GM12801 (cell line): Measurements from ENCODE around the gene FBF1.

Experiments used
- CTCF ChIP-seq: IDR thresholded peaks from one replicate; pipeline ENCODE4 v1.5.1; 2011; ENCODE audit warnings: control low read depth; ENCODE audit not compliant: insufficient read length; ENCODE audit errors: extremely low read depth

FBF1 gene

DNA sequence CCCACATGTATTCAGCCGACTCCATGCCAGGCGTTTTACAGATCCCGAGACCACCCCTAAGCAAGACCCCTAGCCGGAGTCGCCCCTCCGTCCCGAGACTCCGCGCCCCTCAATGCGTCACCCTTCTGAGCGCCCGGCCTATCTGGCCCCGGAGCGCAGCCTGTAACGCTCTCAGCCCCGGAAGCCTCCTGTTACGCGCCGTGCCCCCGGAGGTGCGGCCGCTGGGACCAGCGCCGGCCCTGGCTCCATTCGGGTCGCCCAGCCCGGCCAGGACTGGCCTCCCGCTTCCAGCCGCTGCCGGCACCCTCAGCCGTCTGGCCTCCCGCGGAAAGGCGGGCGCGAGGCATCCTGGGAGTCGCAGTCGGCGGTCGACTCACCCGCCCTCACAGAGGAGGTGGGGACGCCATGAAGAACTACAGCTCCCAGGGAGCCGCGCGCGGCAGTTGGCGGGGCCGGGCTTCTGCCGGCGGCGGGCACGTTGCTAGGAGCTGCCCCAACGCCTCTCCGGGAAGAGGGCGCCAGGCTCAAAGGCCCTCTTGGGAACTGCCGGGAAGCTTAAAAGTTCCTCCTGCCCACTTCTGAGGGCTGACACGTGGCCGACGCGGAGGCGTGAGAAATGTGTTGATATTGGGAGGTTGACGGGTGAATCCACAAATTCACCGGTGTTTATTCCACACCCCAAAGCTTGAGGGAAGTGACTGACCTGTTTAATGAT lies at the start of gene FBF1:
Gene FBF1 (minus strand): TSS at position 316 of the 715 bp plus-strand sequence. CDS start 2,893 bp downstream, outside the sequence.
- TF ChIP-seq CTCF, result no peak

- TF ChIP-seq CTCF, result no peak
Measured at GRCh38 chr17:75987041-75987440, 46.2 kb upstream of the FBF1 start.

DNA sequence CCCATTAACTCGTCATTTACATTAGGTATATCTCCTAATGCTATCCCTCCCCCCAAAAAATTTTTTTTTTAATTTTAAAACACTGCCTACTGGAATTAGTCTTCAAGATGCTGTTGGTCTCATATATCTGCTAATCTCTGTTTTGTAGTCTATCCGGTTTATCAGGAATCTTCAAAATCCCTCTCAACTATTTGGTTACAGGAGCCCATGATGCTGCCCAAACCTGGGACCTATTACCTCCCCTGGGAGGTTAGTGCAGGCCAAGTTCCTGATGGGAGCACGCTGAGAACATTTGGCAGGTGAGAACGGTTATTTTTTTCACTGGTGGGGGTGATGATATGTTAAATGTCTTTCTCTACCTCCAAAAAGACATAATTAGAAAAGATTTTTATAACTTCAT lies 45.1 kb upstream of the FBF1 start:
- no peak for TF ChIP-seq CTCF

- no peak for TF ChIP-seq CTCF
Measured at GRCh38 chr17:75983501-75984181, 42.8 kb upstream of the FBF1 start.

- no peak for TF ChIP-seq CTCF
Measured at GRCh38 chr17:75981019-75981615, 40.3 kb upstream of the FBF1 start.

DNA sequence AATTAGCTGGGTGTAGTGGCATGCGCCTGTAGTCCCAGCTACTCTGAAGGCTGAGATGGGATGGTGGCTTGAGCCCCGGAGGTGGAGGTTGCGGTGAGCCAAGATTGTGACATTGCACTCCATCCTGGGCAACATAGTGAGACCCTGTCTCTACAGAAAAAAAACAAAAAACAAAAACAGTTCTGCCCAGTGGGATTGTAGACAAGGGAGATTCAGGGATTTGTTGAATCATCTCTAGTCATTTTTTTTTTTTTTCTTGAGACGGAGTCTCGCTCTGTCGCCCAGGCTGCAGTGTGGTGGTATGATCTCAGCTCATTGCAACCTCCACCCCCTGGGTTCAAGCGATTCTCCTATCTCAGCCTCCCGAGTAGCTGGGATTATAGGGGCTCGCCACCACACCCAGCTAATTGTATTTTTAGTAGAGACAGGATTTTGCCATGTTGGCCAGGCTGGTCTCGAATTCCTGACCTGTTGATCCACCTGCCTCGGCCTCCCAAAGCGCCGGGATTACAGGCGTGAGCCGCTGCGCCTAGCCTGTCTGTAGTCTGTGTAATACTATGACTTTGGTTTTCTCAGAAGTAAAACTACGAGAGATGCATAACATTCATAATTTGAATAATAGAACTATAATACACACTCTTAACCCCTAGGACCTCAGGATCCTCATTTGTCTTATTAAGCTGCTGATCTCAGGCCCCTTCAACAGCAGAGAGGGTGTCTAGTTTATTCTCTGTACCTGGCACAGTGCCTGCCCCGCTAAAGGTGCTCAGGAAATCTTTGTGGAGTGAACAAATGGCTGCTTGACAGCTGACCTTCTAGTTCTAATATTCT lies 39.6 kb upstream of the FBF1 start:
- TF ChIP-seq CTCF, result no peak

DNA sequence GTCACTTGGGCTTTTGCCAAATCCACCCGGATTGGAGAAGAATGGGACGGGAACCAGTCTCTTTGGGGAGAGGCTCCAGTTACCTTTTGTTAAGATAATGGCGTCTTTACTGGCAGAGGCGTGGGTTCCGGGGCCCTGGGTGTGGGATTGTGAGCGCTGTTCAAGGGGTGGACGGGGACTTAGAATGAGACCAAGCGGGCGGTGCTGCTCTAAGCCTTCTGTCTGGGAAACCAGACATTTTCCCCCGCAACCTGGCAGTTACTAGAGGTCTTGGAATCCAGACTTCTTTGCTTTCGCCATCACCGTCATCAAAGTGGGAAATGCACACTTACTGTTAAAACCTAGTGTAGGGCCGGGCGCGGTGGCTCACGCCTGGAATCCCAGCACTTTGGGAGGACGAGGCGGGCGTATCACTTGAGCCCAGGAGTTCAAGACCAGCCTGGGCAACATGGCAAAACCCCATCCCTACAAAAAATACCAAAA lies 38.9 kb upstream of the FBF1 start:
- TF ChIP-seq CTCF, result no peak
